ENCODE results near the gene PLD3. TPM values are rescaled to one million over a fixed set of nuclear protein-coding genes. Genes with fewer than 3 reads are reported as not detected.

PLD3 gene, protein sequence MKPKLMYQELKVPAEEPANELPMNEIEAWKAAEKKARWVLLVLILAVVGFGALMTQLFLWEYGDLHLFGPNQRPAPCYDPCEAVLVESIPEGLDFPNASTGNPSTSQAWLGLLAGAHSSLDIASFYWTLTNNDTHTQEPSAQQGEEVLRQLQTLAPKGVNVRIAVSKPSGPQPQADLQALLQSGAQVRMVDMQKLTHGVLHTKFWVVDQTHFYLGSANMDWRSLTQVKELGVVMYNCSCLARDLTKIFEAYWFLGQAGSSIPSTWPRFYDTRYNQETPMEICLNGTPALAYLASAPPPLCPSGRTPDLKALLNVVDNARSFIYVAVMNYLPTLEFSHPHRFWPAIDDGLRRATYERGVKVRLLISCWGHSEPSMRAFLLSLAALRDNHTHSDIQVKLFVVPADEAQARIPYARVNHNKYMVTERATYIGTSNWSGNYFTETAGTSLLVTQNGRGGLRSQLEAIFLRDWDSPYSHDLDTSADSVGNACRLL
- 10 to 100 TPM; 54.4 to 56.7 TPM for total RNA-seq

DNA sequence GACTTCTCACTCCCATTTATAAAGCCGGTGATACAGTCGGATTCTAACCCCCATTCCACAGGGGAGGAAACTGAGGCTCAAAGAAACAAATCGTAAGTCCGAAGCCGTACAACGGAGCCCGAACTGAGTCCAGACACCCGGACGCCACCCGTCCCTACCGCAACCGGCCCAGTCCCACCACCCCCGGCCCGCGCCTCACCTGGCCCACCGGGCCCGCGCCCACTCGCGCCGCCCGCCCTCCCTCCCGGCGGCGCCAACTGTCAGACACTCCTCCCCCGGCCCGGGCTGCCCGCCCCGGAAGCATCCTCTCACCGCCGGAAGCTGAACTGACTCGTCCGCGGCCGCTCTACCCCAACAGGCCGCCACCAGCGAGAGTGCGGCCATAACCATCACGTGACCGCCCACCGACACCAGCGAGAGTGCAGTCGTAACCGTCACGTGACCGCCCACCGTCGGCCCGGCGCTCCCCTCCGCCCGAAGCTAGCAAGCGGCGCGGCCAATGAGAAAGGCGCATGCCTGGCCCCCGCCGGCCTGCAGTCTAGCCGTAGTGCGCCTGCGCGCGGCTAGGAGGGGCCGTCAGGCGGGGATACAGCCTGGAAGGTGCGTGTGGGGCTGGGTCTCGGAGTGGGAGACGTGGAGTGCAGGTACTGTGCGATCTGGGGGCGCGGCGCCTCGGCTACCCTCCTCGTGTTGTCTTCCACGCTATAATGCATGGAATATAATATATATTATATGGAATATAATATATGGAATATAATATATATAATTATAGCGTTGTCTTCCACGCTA is at the start of gene PLD3, which contains the start of gene C19orf47:
Gene PLD3 (plus strand): TSS at position 571 of the 789 bp plus-strand sequence. CDS start 17,789 bp downstream, outside the sequence.
Gene C19orf47 (minus strand): TSS at position 273 of the 789 bp plus-strand sequence. CDS start 6,540 bp downstream, outside the sequence.
- Mint-ChIP-seq H3K27me3 (no peaks in the 10 kb centered on the region), H3K36me3 (ENCODE audit: low read depth) (peaks cover 2% of the 10 kb centered on the region), H3K27ac (peak within 1 kb of the TSS; percentile 90), H3K4me3 (peak within 1 kb of the TSS; percentile 84), H3K4me1 (ENCODE audit: low read depth) (peaks cover 29% of the 10 kb centered on the region), H3K9me3 (no peaks in the 10 kb centered on the region)
- CTCF ChIA-PET: interaction anchor here (0.9 to 1.1 kb wide), 2 partner anchors 116 to 222 kb away, joined by 3 to 7 read pairs; no protein-coding TSS in a partner anchor
- POLR2A ChIA-PET: interaction anchor here (0.5 to 1.4 kb wide), 4 partner anchors 63 to 485 kb away, joined by 3 to 4 read pairs (median 3); partner anchors contain the start of genes AKT2 and BLVRB
- ATAC-seq: peak; percentile 96
- peak; percentile 99 for DNase-seq
- intact Hi-C loops (cut with micrococcal nuclease): no loop called here
- TF ChIP-seq, protein P1, sequence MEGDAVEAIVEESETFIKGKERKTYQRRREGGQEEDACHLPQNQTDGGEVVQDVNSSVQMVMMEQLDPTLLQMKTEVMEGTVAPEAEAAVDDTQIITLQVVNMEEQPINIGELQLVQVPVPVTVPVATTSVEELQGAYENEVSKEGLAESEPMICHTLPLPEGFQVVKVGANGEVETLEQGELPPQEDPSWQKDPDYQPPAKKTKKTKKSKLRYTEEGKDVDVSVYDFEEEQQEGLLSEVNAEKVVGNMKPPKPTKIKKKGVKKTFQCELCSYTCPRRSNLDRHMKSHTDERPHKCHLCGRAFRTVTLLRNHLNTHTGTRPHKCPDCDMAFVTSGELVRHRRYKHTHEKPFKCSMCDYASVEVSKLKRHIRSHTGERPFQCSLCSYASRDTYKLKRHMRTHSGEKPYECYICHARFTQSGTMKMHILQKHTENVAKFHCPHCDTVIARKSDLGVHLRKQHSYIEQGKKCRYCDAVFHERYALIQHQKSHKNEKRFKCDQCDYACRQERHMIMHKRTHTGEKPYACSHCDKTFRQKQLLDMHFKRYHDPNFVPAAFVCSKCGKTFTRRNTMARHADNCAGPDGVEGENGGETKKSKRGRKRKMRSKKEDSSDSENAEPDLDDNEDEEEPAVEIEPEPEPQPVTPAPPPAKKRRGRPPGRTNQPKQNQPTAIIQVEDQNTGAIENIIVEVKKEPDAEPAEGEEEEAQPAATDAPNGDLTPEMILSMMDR (IDR thresholded peaks at IDR 0.05): no peak

DNA sequence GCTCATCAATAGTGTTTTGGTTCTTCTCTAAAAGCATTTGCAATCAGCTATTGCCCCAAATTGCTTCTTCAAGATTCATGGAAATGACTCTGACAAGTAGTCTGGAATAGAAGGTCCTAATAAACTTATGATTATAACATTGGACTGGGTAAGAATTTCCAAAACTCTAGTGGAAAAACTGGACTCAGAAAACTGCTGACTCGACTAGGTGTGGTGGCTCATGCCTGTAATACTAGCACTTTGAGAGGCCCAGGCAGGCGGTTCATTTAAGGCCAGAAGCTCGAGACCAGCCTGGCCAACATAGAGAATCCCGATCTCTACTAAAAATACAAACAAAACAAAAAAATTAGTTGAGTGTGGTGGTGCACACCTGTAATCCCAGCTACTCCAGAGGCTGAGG is 47.8 kb upstream of the PLD3 start:
- CTCF ChIA-PET: interaction anchor here (1.4 kb wide), 1 partner anchor 334 kb away, joined by 4 read pairs; no protein-coding TSS in a partner anchor

DNA sequence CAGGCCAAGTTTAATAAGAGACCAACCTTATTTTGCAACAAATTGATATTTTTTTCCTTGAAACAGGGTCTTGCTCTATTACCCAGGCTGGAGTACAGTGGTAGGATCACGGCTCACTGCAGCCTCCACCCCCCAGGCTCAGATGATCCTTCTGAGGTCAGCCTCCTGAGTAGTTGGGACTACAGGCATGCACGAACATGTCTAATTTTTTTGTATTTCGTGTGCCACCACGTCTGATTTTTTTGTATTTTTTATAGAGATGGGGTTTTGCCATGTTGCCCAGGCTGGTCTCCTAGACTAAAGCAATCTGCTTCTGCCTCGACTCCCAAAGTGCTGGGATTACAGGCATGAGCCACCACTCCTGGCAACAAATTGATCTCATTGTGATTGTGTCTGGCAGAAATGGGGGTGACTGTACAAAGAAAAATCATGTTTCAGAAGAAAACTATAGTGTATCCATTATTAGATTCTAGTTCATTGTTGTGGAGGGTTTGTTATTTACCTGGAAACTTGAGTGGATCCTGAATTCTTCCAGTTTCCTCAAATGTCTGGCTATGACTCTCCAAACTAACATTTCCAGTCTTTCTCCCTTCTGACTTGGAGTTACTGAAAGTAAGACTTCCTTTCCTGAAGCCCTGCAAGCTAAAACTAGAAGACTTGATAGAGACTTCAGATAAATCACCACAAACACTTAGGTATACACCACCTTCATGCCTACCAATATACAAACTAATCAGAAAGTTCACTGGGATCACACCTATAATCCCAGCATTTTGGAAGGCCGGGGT is 46.1 kb upstream of the PLD3 start:
- no peak for DNase-seq
- Mint-ChIP-seq H3K4me1 (ENCODE audit: low read depth) (peaks cover 2% of the 10 kb centered on the region), H3K27me3 (no peaks in the 10 kb centered on the region), H3K9me3 (no peaks in the 10 kb centered on the region), H3K27ac (no peak overlapping the region), H3K36me3 (ENCODE audit: low read depth) (no peaks in the 10 kb centered on the region), H3K4me3 (no peak overlapping the region)
- ChIA-PET POLR2A (interaction anchor here (0.7 kb wide), 1 partner anchor 131 kb away, joined by 3 read pairs; no protein-coding TSS in a partner anchor), CTCF (no interaction called here)
- TF ChIP-seq, protein P1 (IDR thresholded peaks at IDR 0.05): no peak
- intact Hi-C loops (cut with micrococcal nuclease): loop anchor here (10.0 kb wide), 1 partner anchor 222 kb away; no protein-coding TSS in a partner anchor
- ATAC-seq: no peak

More for the DNA sequence above, 47.8 kb upstream of the PLD3 start:
- Mint-ChIP-seq H3K4me3 (no peak overlapping the region), H3K27ac (no peak overlapping the region), H3K36me3 (ENCODE audit: low read depth) (no peaks in the 10 kb centered on the region), H3K27me3 (no peaks in the 10 kb centered on the region), H3K9me3 (no peaks in the 10 kb centered on the region), H3K4me1 (ENCODE audit: low read depth) (peaks cover 2% of the 10 kb centered on the region)
- intact Hi-C loops (cut with micrococcal nuclease): loop anchor here (10.0 kb wide), 1 partner anchor 224 kb away; no protein-coding TSS in a partner anchor
- TF ChIP-seq, protein P1 (IDR thresholded peaks at IDR 0.05): no peak
- DNase-seq: no peak
- ATAC-seq: no peak
- POLR2A ChIA-PET: no interaction called here

DNA sequence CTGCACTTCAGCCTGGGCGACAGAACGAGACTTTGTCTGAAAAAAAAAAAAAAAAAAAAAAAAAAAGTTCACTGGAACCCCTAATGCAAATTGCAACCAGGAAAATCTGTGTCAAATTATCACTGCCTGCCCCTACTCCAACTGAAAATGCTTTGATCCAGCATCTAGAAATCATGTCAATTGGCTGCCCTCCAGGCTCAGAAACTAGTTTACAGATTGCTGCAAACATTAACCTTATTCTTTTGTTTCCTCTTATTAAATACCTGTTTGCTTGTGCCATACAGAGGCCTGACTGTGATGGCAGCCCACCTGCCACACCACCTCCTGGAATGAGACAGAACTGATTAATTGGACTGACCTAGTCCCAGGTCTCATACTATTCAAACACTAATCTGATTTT is 44.7 kb upstream of the PLD3 start:
- Mint-ChIP-seq H3K4me3 (no peak overlapping the region), H3K36me3 (ENCODE audit: low read depth) (no peaks in the 10 kb centered on the region), H3K4me1 (ENCODE audit: low read depth) (peaks cover 2% of the 10 kb centered on the region), H3K27me3 (no peaks in the 10 kb centered on the region), H3K9me3 (no peaks in the 10 kb centered on the region), H3K27ac (no peak overlapping the region)
- intact Hi-C loops (cut with micrococcal nuclease): loop anchor here (10.0 kb wide), 1 partner anchor 221 kb away; no protein-coding TSS in a partner anchor
- POLR2A ChIA-PET: no interaction called here
- TF ChIP-seq, protein P1 (IDR thresholded peaks at IDR 0.05): no peak
- ATAC-seq: no peak
- CTCF ChIA-PET: interaction anchor here (1.0 to 2.7 kb wide), 4 partner anchors 15 to 295 kb away, joined by 3 to 16 read pairs (median 8); no protein-coding TSS in a partner anchor
- no peak for DNase-seq
